Renal pelvis (tissue), 4 donors: ENCODE results near the gene DST. TPM values are rescaled to one million over a fixed set of nuclear protein-coding genes. Genes with fewer than 3 reads are reported as not detected.

Experiments
- DNase-seq: peaks from one replicate; pipeline ENCODE4 v3.0.0-alpha.2; 2013
- polyA plus RNA-seq, 3 donors: library from polyadenylated mRNA; unstranded; fragments of 120-200 nt; gene quantifications; one replicate each; pipeline ENCODE4 v1.2.1, GENCODE V29; 2013; ENCODE audit not compliant: insufficient read length in 3 of 3

Gene DST
- polyA plus RNA-seq, 3 donors: 197 to 211 (median 198) TPM

- DNase-seq: no peak
These were observed 102.3 kb downstream of the DST start for GRCh38 chr6:56540232-56541029.

GRCh38 chr6:56539527-56540105 lies 103.1 kb downstream of the DST start:
- no peak for DNase-seq

GRCh38 chr6:56538851-56539250 lies 103.8 kb downstream of the DST start:
- DNase-seq: no peak

- DNase-seq: no peak
These were observed 105.4 kb downstream of the DST start for GRCh38 chr6:56537223-56537770.

DNA sequence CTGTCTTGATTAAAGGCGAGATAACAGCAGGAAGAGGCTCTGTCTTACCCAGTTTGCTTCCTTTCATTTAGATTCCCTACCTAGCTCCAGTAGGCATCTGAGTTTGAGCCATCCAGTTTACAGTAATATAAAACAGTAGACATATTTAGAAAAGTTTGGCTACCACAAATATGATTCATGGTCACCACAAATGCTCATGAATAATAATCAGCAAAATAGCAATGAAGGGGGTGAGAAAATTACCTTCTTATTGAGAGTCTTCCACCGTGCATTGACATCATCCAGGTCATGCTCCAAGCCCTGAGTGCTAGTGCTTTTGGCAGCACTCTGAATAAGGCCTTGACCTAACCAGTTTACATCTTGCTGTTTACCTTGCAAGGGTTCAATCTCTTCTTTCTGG lies 106.2 kb downstream of the DST start:
- DNase-seq: no peak

DNA sequence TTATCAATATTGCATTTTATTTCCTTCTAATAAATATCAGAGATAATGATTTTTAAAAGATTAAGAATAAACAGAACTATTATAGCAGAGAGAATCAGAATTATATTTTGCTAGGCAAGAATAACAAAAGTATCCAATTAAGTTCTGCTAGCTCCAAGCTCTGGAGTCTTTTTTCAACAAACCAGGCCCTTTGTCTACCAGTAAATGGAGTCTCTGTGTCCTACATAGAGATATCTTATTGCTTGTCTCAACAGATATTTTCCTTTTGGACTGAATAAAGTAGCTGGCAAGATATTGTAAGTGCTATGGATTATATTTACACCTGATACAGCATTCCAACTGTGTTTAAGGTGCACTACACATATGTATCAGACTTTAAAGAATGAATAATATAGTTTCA lies 107.1 kb downstream of the DST start:
- DNase-seq: no peak

DNA sequence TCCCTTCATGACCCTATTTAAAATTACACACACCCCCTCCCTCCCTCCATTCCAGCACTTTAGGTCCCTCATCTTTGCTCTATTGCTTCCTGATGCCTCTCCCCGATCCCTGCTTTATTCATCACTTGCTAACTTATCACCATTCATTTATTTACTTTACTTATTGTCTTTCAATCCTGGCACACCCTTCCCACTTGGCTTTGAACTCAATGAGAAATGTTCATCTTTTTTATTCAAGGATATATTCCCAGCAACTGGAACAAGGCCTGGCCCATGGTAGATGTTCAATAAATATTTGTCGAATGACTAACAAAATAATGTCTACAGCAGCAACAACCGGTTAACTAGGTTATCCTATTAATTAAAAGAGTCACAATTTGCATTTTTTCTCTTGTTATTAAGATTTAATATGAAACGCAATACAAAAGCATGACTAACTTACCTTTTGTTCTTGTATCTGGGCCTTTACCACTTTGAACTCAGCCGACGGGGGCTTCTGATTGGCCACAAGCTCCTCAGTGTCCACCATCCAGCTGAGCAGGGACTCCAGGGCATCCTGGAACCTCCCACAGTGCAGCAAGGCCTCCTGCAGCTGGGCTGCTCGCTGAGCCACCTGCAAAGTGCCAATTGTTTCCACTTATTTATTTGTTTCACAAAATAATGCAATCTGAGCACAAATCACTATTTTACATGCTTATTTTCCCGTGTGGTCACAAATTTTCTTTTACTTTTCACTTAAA lies 107.8 kb downstream of the DST start:
- DNase-seq: no peak

GRCh38 chr6:56532766-56533551 lies 109.7 kb downstream of the DST start:
- no peak for DNase-seq

DNA sequence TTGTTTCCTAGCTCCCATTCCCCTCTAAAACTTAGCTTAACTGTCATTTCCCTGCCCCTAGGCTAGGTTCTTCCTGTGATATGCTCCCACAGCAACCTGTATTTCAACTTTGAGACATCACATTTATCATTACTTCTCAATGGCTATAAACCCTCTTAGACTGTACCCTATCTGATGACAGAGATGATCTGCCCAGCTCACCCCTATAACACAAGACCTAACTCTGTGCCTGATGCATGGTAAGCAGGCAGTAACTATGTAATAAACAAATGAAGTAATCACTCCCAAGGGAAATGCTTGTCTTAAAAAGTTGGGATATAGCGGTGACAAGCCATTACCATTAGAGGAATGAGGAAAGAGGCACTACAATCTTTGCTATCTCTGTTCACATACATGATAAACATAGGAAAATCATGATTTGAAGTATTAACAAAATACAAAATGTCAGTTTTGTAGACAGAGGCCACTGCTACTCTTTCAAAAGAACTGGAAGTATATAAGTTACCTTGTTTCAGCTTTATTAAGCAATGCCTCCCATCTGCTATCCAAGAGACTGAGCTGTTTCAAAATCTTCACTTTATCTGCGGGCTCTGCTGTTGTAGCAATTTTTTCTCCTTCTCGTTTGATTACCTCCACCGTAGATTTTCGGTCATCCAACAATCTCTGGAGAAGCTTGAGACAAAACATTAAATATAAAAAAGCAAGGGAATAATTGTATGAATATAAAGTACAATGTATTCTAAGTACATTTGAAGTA lies 110.7 kb downstream of the DST start:
- DNase-seq: no peak

DNA sequence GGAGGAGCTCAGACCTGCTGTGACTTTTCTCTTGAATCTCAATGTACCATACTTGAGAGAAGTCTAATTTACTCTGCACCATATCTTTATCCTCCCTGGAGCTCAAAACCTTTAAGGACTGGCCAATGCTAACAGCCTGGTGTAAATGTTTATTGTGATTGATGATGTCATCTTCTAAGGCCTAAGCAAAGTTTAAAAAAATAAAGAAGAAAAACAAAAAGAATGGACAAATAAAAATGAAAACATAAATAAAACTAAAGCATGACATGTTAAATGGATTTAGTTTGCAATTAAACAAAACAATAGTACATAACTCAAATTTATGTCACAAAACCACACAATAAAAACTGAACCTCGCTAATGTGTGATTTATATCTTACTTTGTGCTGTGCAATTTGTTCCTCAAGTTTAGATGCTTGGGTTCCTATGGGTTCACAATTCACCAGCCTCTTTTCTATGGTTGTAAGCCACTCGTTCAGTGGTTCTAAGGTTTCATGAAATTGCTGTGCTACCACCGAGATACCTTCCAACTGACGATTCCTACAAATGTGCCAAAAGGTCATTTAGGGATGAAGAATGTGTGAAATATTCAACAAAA lies 113.0 kb downstream of the DST start:
- DNase-seq: peak; percentile 65

- no peak for DNase-seq
These were observed 114.3 kb downstream of the DST start for GRCh38 chr6:56528412-56528841.

DNA sequence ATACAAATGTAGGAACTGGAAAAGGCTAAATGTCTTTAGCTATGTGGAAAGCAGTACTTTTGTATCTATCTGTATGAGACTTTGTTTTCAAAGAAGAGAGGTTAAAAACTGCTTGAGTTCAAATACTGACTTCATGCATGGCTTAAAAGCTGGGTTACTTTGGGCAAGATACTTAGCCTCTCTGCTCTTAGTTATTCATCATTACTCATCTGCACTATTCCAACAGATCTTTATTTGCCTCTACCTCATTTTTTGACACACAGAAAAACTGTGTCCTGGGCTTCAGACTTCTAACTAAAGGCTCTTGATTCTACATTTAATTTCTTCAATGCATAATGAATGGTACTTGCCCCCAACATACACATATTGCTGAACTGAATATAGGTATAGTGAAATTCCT lies 114.8 kb downstream of the DST start:
- no peak for DNase-seq

DNA sequence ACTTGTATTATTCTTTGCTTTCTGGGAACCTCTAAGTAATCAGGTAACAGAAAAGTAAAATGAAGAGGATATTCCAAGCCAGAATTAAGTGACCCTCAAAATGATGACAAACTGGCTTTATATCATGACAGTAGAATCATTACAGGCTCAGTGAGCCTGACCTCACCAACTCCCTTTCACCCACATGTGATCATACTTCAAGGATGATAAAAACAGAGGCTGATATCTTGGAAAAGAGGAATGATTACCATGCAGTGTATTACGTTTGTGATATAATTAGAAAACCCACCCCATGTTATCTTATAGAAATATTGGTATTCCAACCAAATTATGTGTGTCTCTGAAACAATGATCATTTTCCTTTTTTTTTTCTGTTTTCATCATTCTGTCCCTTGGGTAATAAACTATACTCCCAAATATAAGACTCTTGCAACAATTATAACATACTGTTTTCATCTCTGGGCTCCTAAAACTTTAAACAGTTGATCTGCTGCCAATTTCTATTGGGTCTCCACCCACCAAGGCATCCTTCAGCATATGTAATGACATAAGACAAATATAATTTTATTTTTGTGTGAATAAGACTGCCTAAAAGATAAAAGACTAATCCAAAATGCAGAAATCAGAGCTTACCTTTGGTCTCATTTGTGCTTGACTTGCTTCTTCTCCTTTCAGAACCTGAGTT lies 115.7 kb downstream of the DST start:
- no peak for DNase-seq

- DNase-seq: no peak
These were observed 116.5 kb downstream of the DST start for GRCh38 chr6:56525974-56526789.

- DNase-seq: peak; percentile 54
These were observed 117.6 kb downstream of the DST start for GRCh38 chr6:56524891-56525703.

GRCh38 chr6:56522495-56523270 lies 120.0 kb downstream of the DST start:
- DNase-seq: no peak

DNA sequence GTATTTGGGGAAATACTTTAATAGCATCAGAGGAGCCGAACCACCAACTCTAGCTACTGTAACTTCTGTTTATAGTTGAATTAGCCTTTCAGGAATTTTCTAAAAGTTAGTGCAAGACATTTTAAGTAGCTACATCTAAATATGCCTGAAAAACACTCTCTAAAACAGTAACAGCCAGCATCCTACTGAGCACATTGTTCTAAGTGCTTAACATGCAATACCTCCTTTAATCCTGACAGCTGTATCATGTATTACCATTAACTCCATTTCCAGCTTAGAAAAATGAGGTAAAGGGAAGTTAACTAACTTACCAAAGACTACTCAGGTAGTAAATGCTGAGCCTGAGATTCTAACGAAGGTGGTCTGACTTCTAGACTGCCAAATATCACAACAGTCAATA lies 120.7 kb downstream of the DST start:
- DNase-seq: no peak
